Ishikawa (cell line): ENCODE measurements around the gene SYNCRIP.

ENCODE experiments used
- EP300 ChIP-seq: IDR thresholded peaks from 2 replicates; pipeline ENCODE4 v1.6.1; 2012; ENCODE audit warnings: borderline replicate concordance
- RAD21 ChIP-seq: IDR thresholded peaks from 2 replicates; pipeline ENCODE4 v1.6.1; 2012; ENCODE audit warnings: low read depth
- TF ChIP-seq, protein P1 (sequence below): IDR thresholded peaks from 2 replicates; pipeline ENCODE4 v1.6.1; 2012; ENCODE audit warnings: low read depth, mild to moderate bottlenecking

DNA sequence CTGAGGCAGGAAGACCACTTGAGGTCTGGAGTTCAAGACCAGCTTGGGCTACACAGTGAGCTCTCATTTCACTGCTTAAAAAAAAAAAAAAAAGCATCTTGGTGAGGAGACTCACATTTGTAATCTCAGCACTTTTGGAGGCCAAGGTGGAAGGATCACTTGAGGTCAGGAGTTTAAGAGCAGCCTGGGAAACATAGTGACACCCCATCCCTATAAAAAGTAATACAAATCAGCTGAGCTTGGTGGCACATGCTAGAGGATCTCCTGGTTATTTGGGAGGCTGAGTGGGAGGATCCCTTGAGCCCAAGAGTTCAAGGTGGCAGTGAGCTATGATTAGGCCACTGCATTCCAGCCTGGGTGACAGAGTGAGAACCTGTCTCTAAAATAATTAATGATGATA is 29.4 kb upstream of the SYNCRIP start:
- TF ChIP-seq, protein P1, sequence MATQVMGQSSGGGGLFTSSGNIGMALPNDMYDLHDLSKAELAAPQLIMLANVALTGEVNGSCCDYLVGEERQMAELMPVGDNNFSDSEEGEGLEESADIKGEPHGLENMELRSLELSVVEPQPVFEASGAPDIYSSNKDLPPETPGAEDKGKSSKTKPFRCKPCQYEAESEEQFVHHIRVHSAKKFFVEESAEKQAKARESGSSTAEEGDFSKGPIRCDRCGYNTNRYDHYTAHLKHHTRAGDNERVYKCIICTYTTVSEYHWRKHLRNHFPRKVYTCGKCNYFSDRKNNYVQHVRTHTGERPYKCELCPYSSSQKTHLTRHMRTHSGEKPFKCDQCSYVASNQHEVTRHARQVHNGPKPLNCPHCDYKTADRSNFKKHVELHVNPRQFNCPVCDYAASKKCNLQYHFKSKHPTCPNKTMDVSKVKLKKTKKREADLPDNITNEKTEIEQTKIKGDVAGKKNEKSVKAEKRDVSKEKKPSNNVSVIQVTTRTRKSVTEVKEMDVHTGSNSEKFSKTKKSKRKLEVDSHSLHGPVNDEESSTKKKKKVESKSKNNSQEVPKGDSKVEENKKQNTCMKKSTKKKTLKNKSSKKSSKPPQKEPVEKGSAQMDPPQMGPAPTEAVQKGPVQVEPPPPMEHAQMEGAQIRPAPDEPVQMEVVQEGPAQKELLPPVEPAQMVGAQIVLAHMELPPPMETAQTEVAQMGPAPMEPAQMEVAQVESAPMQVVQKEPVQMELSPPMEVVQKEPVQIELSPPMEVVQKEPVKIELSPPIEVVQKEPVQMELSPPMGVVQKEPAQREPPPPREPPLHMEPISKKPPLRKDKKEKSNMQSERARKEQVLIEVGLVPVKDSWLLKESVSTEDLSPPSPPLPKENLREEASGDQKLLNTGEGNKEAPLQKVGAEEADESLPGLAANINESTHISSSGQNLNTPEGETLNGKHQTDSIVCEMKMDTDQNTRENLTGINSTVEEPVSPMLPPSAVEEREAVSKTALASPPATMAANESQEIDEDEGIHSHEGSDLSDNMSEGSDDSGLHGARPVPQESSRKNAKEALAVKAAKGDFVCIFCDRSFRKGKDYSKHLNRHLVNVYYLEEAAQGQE: no peak
- TF ChIP-seq RAD21: no peak
- no peak for TF ChIP-seq EP300
